Superior temporal gyrus (tissue), 1 donor: ENCODE results near the gene MGAT5.

Experiments
- DNase-seq: peaks from one replicate; pipeline ENCODE4 v3.0.0-alpha.2; 2016; ENCODE audit errors: extremely low spot score

The MGAT5 gene

GRCh38 chr2:134421556-134422328 is 167.9 kb downstream of the MGAT5 start:
- DNase-seq: no peak

GRCh38 chr2:134425724-134426496 is 172.0 kb downstream of the MGAT5 start:
- no peak for DNase-seq

- no peak for DNase-seq
Observed at GRCh38 chr2:134426721-134427120, 172.8 kb downstream of the MGAT5 start.

DNA sequence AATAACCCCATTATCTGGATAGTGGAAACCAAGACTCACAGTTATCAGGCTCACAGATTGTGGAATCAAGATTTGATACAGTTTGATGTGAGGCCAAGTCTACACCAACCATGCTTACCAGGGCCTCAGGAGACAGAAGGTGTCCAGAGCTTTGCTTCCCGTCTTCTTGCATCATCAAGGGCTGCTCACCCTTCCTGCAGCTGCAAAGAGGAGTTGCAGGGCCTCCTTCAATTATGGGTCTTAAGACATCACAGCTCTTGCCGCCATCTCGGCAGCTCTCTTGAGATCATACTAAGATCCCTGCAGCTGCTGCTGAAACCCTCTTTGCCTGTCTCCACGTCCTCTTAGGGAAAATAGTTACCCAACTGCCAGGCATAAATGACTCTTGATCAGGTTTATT is 176.0 kb downstream of the MGAT5 start:
- DNase-seq: no peak

DNA sequence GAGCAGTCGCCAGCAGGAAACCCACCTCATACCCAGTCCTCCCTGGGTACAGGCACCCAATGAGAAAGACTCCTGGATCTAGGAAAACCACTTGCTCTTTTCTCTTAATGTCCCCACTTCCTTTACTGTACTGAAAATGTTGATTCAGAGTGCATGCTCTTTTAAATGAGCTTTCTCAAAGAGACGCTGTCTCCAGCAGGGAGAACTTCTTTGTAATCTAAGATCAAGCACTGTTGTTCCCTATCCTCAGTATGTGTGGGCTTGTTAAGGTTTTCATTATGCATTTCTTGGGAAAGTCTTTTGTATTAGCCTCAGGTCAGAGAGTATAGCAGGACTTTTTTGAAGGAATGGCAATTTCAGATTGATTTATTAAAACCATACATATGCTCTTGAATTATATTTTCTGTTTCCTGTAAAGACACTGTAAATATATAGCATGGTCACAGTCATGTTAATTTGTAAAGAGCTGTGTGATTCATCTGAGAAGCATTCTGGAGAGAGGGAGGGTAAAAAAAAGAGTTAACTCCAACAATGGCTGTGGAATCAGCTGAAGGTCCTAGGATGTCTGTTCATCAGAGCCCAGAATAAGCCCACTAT is 178.1 kb downstream of the MGAT5 start:
- DNase-seq: no peak

- DNase-seq: no peak
Observed at GRCh38 chr2:134432435-134432883, 178.6 kb downstream of the MGAT5 start.

GRCh38 chr2:134433469-134433868 is 179.6 kb downstream of the MGAT5 start:
- no peak for DNase-seq

DNA sequence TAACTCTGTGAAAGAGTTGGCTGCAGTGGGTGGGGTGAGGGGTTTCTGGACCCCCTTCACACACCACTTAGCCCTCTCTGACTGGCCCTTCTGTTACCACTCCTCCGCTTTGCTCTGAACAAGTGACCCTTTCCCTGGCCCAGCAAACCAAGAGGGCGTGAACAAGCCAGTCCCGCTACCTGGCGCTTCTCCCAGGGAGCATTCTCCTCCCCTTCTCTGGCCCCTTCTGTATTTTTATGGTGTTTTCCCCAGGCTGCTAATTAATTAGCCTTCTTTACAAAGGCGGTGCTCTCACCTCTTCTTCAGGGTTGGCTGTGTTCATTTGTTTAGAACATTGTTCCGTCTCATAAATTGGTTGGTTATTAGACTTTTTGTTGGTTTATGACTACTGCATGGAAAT is 180.1 kb downstream of the MGAT5 start:
- DNase-seq: no peak

DNA sequence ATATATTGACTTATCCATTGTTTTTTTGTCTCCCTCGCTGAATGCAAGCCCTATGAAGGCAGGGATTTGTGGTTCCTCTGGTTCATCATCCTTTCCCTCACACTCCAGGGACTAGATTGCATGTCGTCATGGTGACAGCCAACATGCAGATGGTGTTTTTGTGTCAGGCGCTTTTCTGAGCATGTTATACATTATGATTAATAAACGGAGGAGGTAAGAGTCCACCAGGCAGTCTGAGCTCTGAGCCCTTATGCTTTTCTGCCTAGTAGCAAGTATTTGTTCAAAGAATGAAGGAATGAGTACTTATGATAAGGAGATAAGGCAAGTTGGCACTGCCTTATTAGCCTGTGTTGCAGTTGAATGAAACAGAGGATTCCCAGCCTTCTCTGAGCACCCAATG is 181.6 kb downstream of the MGAT5 start:
- DNase-seq: no peak

DNA sequence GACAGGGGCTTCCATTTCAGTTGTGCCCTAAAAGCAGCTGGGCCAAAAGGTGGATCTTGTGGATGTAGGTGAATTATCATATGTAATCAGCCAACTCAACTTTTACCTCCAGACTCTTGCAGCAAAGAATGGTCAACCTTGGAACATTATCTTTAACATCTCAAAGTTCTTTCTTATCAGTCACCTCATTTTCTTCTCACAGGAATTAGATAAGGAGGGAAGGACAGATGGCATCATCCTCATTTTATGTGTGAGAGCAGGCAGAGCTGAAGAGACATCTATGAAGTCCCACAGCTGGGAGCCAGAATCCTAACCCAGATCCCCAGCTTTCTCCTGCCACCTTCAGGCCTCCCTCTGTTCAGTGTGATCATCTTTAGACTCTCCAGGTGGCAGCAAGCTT is 182.1 kb downstream of the MGAT5 start:
- no peak for DNase-seq

DNA sequence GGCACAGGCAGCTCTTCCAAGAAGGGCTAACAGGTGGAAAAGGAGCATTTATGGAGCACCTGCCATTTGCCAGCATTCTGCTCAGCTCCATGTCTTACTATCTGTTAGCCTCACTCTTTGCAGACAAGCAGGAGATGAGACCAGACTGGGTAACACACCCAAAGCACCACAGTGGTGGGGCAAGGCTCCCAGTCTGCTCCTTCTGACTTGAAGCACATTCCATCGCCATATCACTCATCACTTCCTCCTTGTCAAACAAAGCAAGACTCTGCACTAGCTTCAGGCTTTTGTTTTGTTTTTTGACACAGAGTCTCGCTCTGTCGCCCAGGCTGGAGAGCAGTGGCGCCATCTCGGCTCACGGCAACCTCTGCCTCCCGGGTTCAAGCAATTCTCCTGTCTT is 182.8 kb downstream of the MGAT5 start:
- DNase-seq: no peak

- DNase-seq: no peak
Observed at GRCh38 chr2:134438371-134438770, 184.5 kb downstream of the MGAT5 start.

DNA sequence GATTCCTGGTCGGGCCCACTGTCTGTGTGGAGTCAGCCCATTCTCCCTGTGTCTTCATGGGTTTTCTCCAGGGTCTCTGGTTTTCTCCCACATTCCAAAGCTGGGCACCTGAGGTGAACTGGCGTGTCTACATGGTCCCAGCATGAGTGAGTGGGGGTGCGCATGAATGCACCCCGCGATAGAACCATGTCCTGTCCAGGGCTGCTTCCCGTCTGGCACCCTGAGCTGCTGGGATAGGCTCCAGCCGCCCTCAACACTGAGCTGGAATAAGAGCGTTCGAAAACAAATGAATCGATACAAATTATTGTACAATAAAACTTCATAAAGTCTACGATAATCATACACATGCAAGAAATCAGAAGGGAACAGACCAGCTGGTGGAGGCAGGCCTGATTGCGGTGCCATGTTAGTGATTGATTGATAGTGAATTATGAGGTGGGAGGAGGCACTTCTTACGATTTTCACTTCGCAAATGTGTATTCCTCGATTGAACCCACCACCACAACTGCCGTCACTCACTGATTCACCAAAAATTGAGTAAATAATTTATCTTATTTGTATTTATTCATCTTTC is 186.6 kb downstream of the MGAT5 start:
- no peak for DNase-seq

- no peak for DNase-seq
Observed at GRCh38 chr2:134441153-134441863, 187.4 kb downstream of the MGAT5 start.

DNA sequence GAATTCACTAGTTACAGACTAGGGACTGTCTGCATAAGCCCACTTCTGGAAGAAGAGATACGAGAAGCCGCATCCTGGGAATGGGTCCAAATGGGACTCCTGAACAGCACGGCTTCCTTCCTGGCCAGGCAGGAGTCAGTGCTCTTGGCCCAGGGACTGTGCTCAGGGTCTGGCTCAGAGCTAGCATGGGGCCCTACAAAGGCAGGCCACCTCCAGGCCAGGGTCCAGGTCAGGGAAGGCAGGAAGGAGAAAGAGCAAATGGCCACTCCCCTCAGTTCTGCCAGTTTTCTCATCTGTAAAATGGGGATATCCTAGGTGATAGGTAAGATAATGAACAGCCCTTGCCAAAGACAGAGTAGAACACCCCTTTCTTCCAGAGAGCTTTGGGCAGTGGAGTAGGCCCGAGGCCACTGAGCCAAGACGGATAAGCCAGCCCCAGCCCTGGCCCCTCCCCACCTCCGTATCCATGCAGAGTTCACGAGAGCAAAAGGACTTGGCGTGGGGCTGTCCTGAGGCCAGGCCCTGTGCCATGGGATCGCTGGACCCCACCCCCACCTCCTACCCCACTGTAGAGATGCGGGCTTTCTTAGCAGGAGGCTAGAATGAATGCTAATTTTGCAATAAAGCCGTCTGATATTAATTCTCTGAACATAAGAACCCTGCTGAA is 190.1 kb downstream of the MGAT5 start:
- DNase-seq: no peak

DNA sequence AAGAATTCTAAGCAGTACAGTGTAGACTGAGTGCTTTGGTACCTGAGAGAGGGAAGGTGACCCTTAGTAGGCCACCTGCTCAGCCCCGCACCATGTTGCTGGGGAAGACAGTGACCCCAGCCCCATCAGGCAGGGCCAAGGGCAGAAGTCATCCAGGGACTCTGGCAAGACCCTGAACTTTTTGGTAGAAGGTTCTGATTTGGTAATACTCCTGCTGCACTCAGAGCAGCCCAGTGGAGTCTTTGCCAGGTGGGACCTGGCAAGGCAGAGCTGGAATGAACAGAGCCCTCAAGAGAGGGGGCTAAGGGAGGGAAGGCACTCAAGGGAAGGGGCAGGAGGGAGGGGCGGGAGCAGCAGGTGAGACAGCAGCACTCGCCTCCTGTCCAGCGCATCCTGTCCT is 191.2 kb downstream of the MGAT5 start:
- no peak for DNase-seq

DNA sequence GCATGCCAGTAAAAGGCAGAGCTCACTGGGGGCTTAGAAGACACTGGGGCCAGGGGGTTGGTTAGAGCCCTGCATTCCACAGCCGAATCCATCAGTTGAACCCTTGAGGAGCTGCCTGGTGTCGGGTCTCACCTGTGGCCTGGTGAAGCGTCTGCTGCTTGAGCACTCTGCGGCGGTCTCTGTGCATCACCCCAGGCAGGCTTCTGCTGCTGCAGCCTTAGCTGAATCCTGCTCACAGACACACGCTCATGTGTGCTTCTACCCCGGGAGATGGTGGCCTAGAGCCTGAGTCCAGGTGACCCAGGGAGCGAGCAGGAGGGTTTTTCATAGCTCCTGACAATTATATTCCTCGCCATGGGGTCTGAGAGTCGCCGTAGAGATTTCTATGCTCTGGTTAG is 192.1 kb downstream of the MGAT5 start:
- DNase-seq: no peak

- DNase-seq: no peak
Observed at GRCh38 chr2:134446383-134447017, 192.6 kb downstream of the MGAT5 start.

DNA sequence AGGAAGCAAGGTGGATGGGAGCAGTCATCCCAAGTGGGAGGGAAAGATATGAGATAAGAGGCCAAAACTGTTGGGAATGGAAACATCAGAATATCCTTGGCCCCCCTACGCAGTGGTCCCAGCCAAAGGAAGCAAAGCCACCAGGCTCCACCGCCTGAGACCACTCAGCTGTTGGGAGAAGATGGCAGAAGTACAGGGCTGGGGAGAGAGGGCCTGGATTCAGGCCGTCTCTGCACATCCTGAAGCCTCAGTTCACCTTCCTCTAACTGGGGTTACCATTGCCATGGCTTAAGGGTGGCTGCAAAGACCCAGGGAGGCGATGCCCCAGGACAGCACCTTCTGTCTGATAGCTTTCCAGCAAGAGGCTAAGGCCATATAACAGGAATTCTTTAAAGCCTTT is 193.8 kb downstream of the MGAT5 start:
- no peak for DNase-seq

DNA sequence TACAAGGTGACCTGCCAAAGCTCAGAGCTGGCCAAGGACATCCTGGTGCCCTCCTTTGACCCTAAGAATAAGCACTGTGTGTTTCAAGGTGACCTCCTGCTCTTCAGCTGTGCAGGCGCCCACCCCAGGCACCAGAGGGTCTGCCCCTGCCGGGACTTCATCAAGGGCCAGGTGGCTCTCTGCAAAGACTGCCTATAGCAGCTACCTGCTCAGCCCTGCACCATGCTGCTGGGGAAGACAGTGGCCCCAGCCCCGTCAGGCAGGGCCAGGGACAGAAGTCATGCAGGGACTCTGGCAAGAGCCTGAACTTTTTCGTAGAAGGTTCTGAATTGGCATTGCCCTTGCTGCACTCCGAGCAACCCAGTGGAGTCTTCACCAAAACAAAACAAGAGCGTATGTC is 194.8 kb downstream of the MGAT5 start:
- no peak for DNase-seq

DNA sequence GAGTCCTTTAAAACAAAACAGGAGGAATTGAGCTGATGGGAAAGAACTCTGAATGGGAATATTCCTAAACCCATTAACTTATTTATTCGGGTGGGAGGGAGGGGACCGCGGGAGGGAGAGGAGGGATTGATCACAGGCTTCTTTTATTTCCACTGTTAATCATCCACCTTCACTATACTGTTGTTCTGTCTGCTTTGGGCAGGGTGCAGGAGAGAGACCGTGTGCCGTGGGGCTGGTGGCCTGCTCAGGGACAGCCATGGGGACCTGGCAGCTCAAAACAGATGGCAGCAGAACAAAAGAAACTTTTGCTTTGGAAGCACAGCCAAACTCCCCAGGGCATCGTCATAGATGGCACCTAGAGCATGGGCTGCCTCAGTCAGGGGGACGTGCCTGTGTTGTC is 195.3 kb downstream of the MGAT5 start:
- no peak for DNase-seq
